Measurements from ENCODE around the gene IQCM.

GRCh38 chr4:149785696-149786431 is 29.8 kb downstream of the IQCM start:
- TF ChIP-seq CTCF (conservative IDR thresholded peaks at IDR 0.05 in 1 of 2, IDR thresholded peaks at IDR 0.05 in 1 of 2; ENCODE audit: low read depth in 1 of 2, low read length in 2 of 2) = no peak
- TF ChIP-seq EZH2 (IDR thresholded peaks at IDR 0.05; ENCODE audit: low read length, missing control alignments) = no peak
